AG08395 (cell line): ENCODE data around the gene FARP1.

Experiments
- DNase-seq: peaks from one replicate; pipeline ENCODE4 v3.0.0; 2012; ENCODE audit warnings: mixed read lengths, low spot score

The FARP1 gene

DNA sequence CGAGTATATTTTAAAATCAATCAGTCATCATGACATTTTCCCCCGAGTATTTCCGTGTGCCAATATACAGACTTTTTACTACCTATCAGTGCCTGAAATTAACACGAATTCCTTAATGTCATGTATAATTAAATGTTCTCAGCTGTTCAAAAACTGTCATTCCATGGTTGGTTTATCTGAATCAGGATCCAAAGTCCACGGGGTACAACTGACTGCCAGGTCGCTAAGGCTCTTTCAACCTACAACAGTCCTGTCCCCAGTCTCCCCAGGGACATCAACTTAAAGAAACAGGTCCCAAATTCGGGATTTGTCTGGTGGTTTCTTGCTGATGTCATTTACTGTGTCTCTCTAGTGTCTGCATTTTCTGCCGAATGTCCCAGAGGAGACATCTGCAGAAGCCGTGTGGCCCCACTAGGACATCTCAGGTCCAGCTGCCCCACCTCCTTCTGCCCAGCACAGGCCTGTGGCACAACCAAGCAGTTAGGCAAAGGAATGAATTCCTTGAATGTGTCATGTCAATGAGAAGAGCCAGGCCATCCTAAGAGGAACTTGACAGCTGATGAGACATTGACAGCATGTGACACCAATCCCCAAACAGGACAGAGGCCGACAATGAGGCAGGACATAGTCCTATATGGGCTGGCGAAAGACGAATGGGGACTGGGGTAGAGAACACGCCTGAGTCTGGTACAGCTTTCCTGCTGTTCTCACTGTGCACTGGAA lies 324.5 kb downstream of the FARP1 start:
- no peak for DNase-seq

GRCh38 chr13:98468361-98468760 lies 325.5 kb downstream of the FARP1 start:
- no peak for DNase-seq

GRCh38 chr13:98468929-98469328 lies 326.0 kb downstream of the FARP1 start:
- DNase-seq: no peak

DNA sequence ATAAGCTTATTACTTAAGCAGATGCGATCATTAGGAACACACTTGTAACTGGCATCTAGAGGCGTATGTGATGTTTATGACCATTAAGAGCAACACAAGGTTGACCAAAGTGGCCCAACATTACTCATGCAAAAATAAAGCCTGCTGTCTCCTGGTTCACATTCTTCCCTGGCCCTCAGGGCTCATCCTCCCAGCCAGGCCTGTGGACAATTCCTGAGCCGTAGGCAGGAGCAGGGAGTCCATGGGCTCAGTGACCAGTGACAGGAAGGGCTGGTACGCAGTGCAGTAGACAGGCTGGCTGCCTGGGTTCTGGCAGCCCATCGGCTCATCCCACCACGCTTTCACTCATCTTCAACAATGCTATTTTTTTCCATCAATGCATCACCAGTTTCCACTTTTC lies 328.0 kb downstream of the FARP1 start:
- no peak for DNase-seq

- no peak for DNase-seq
Measured at GRCh38 chr13:98471934-98472333, 329.0 kb downstream of the FARP1 start.

GRCh38 chr13:98473135-98473787 lies 330.4 kb downstream of the FARP1 start:
- no peak for DNase-seq

GRCh38 chr13:98473788-98474144 lies 330.9 kb downstream of the FARP1 start:
- DNase-seq: no peak

DNA sequence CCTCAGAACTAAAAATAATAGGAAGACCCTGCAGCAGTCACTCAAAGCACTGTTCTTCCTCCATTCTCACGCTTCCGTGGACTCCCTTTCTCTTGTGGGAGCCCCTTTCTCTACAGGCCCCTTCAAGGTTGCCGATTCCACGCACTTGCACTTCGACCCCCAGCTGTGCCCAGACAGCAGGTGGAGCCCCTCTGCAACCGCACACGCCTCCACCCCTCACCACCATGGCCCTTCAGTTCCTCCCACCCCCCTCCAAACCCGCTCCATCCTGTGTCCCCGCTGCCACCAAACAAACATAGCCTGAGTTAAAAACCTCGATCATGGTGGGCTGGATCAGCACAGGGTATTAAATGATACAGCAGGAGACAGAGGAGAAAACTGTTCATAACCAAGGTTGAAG lies 331.4 kb downstream of the FARP1 start:
- no peak for DNase-seq

- DNase-seq: no peak
Measured at GRCh38 chr13:98474761-98475160, 331.9 kb downstream of the FARP1 start.

- no peak for DNase-seq
Measured at GRCh38 chr13:98475522-98475921, 332.6 kb downstream of the FARP1 start.

GRCh38 chr13:98476106-98476505 lies 333.2 kb downstream of the FARP1 start:
- DNase-seq: no peak

- DNase-seq: peak; percentile 95
Measured at GRCh38 chr13:98476538-98476966, 333.7 kb downstream of the FARP1 start.

GRCh38 chr13:98478189-98479129 lies 335.6 kb downstream of the FARP1 start:
- DNase-seq: peak; percentile 48

DNA sequence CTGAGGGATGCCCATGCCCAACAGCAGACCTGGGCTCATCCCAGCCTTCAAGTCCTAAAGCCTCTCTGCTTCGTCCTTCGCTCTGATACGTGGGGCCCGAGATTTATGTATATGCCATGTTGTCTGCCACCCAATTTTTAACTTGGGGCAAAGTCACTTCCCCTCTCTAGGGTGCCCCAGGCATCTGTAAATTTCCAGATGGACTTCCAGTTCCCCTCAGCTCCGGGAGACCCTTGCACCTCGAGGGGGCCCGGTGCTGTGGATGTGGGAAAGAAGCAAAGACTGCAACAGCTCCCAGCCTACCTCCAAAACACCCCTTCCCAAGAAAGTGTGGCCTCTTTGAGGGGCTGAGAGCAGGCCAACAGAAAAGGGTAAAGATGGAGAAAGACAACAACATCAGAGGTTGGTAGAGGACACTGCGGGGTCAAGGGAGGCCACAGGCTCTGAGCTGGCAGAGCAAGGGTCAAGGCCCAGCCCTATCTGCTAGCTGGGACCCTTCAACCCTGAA lies 336.7 kb downstream of the FARP1 start:
- no peak for DNase-seq

- DNase-seq: no peak
Measured at GRCh38 chr13:98480915-98481877, 338.3 kb downstream of the FARP1 start.

GRCh38 chr13:98482476-98483444 lies 339.9 kb downstream of the FARP1 start:
- DNase-seq: peak; percentile 83

- no peak for DNase-seq
Measured at GRCh38 chr13:98483601-98484288, 340.9 kb downstream of the FARP1 start.

GRCh38 chr13:98484289-98485219 lies 341.7 kb downstream of the FARP1 start:
- peak; percentile 88 for DNase-seq
